Lower leg skin (tissue), 4 donors: ENCODE measurements around the gene BTNL8. TPM values are rescaled to one million over a fixed set of nuclear protein-coding genes. Genes with fewer than 3 reads are reported as not detected.
A peak's percentile ranks its signal among the peaks of the same experiment; 100 is the strongest.

Source experiments
- DNase-seq, 2 donors: peaks; one replicate each; pipeline ENCODE4 v3.0.0-alpha.2; 2019; ENCODE audit warnings: low spot score in 2 of 2
- H3K4me3 ChIP-seq: fragments of 200-600 bp; sonication (generic); 2 replicates; pipeline ENCODE4 v1.5.1; 2017; ENCODE audit warnings: mild to moderate bottlenecking, low read depth; ENCODE audit not compliant: poor library complexity, severe bottlenecking
- POLR2A ChIP-seq, 2 donors: fragments of 450-650 bp; IDR thresholded peaks; one replicate each; pipeline ENCODE4 v1.6.1; 2016 to 2017; ENCODE audit warnings: antibody characterized with exemption in 2 of 2, mild to moderate bottlenecking in 1 of 2, moderate library complexity in 1 of 2
- WGBS, 2 donors: methylation state at CpG; one replicate each; pipeline ENCODE4 v1.1.5; 2018; 5-methylcytosine and 5-hydroxymethylcytosine counted together
- intact Hi-C: fragments of 100-400 bp; cut with DNase I; formaldehyde crosslinking; loops from one replicate; pipeline ENCODE4 v1.15.0; 2023; ENCODE audit warnings: low total_unique reads
- total RNA-seq, 4 donors: library from RNA; depleted of rRNA; stranded (reverse); fragments of >200 nt; gene quantifications; one replicate each; pipeline ENCODE4 v1.1.0, GENCODE V29; 2016
- TF ChIP-seq, protein P1 (sequence below), 3 donors: fragments of 450-650 bp; IDR thresholded peaks; one replicate each; pipeline ENCODE4 v1.5.1; 2016; ENCODE audit warnings: antibody characterized with exemption in 3 of 3, mild to moderate bottlenecking in 3 of 3, moderate library complexity in 2 of 3

The BTNL8 gene
- total RNA-seq, 4 donors from 2014 or later = 0.26 to 0.44 TPM; not detected in 2

DNA sequence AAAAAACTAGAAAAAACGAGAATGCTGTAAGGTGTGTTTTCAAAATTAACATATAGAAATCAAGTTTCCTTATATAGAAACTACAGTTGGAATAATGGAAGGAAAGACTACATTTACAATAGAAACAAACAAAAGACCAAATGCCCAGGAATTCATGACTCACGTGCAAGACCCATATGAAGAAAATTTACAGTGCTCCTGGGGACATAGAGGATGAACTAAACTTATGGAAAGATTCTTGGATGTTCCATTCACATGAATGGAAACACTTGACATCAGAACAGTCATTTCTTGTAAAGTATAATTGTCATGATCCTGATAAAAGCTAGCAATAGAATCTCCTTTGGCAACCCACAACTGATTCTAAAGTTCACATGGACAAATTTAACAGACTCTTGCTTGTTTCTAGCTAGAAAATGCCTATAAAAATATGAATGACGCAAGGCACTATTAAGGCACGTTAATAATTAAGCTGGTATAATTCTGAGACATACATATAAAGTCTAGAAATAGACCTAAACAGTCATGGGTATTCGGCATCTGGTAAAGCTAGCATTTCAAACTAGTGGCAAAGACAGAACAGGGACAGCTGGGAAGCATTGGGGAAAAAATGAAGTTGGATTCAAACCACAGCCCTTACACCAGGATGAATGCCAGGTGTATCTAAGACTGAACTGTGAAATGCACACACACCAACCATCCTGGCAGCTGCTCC lies 32.8 kb upstream of the BTNL8 start:
- H3K4me3 ChIP-seq = no peak overlapping the region
- TF ChIP-seq, protein P1, sequence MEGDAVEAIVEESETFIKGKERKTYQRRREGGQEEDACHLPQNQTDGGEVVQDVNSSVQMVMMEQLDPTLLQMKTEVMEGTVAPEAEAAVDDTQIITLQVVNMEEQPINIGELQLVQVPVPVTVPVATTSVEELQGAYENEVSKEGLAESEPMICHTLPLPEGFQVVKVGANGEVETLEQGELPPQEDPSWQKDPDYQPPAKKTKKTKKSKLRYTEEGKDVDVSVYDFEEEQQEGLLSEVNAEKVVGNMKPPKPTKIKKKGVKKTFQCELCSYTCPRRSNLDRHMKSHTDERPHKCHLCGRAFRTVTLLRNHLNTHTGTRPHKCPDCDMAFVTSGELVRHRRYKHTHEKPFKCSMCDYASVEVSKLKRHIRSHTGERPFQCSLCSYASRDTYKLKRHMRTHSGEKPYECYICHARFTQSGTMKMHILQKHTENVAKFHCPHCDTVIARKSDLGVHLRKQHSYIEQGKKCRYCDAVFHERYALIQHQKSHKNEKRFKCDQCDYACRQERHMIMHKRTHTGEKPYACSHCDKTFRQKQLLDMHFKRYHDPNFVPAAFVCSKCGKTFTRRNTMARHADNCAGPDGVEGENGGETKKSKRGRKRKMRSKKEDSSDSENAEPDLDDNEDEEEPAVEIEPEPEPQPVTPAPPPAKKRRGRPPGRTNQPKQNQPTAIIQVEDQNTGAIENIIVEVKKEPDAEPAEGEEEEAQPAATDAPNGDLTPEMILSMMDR (IDR thresholded peaks at IDR 0.05) = no peak
- TF ChIP-seq POLR2A (IDR thresholded peaks at IDR 0.05) = no peak
- 46 to 56% methylated on average over 5 of the region's 5 CpGs for WGBS, 2 donors
- intact Hi-C loops = loop anchor here (10.0 kb wide), 1 partner anchor 289 kb away; no protein-coding TSS in a partner anchor
- no peak for DNase-seq

- H3K4me3 ChIP-seq = no peak overlapping the region
- TF ChIP-seq, protein P1 (IDR thresholded peaks at IDR 0.05) = no peak
- TF ChIP-seq POLR2A (IDR thresholded peaks at IDR 0.05) = no peak
- WGBS, 2 donors = 81 to 83% methylated on average over 10 of the region's 10 CpGs
- intact Hi-C loops = loop anchor here (10.0 kb wide), 1 partner anchor 288 kb away; no protein-coding TSS in a partner anchor
- DNase-seq = no peak
These were observed 32.0 kb upstream of the BTNL8 start for GRCh38 chr5:180866985-180867384.

GRCh38 chr5:180868960-180869359 lies 30.0 kb upstream of the BTNL8 start:
- intact Hi-C loops = loop anchor here (10.0 kb wide), 1 partner anchor 286 kb away; no protein-coding TSS in a partner anchor
- DNase-seq = peak; percentile 90 to 98
- WGBS, 2 donors = 1 to 4% methylated on average over 3 of the region's 3 CpGs
- no peak overlapping the region for H3K4me3 ChIP-seq
- TF ChIP-seq, protein P1 (IDR thresholded peaks at IDR 0.05) = peak in 1 of 3 donors; percentile 48
- no peak for TF ChIP-seq POLR2A (IDR thresholded peaks at IDR 0.05)

GRCh38 chr5:180869587-180869986 lies 29.4 kb upstream of the BTNL8 start:
- no peak overlapping the region for H3K4me3 ChIP-seq
- DNase-seq = peak; percentile 69 to 82
- TF ChIP-seq, protein P1 (IDR thresholded peaks at IDR 0.05) = no peak
- no peak for TF ChIP-seq POLR2A (IDR thresholded peaks at IDR 0.05)
- WGBS, 2 donors = 25 to 33% methylated on average over 1 of the region's 1 CpG
- intact Hi-C loops = loop anchor here (10.0 kb wide), 1 partner anchor 285 kb away; no protein-coding TSS in a partner anchor

- peak in 1 of 2 donors; percentile 68 for DNase-seq
- 78 to 80% methylated on average over 16 of the region's 16 CpGs for WGBS, 2 donors
- intact Hi-C loops = no loop called here
- TF ChIP-seq, protein P1 (IDR thresholded peaks at IDR 0.05) = no peak
- TF ChIP-seq POLR2A (IDR thresholded peaks at IDR 0.05) = no peak
- H3K4me3 ChIP-seq = no peak overlapping the region
These were observed 28.5 kb upstream of the BTNL8 start for GRCh38 chr5:180870276-180871068.
